ENCODE results near the gene SULT1A4.
"Not testable (repeated sequence)": the region's sequence is repeated elsewhere in the genome, so short reads cannot be mapped to it uniquely, and the experiment has no call there.

- not testable (repeated sequence) for TF ChIP-seq YY1 (IDR thresholded peaks at IDR 0.05; ENCODE audit: insufficient read depth, insufficient read length); ZNF274 (IDR thresholded peaks at IDR 0.05; ENCODE audit: low read depth, low read length); SUZ12 (IDR thresholded peaks at IDR 0.05; ENCODE audit: extremely low read depth, insufficient read depth, insufficient read length)
Measured at GRCh38 chr16:29469660-29470059, 9.9 kb downstream of the SULT1A4 start.

All from NT2/D1 (cell line).